Pancreas (tissue), 10 donors: ENCODE data around the gene C16orf46. TPM values are rescaled to one million over a fixed set of nuclear protein-coding genes. Genes with fewer than 3 reads are reported as not detected.

Source experiments
- ATAC-seq, 4 donors: fragments of 200-7000 bp; cut with Tn5 transposase; one replicate each; pipeline versions ENCODE4 v1.8.0 to v1.9.1; 2020; ENCODE audit warnings: mild to moderate bottlenecking in 4 of 4, moderate library complexity in 4 of 4
- DNase-seq, 6 donors: peaks; one replicate each; pipeline ENCODE4 v3.0.0-alpha.2; 2020
- FAIRE-seq: peaks from 2 replicates; lab custom pipeline; 2012; peaks lifted over from hg19 to GRCh38; lab: Jason Lieb, UNC
- H3K27ac ChIP-seq, 4 donors: fragments of 200-600 bp; sonication (generic); 1 replicate in 3 of 4; 2 replicates in 1 of 4; pipeline versions ENCODE4 v1.5.0 to v1.8.0; 2020
- H3K27me3 ChIP-seq, 4 donors: fragments of 200-600 bp; one replicate each; pipeline ENCODE4 v1.8.0; 2021
- H3K36me3 ChIP-seq, 3 donors: fragments of 200-600 bp; sonication (generic) in 1 of 3; one replicate each; pipeline versions ENCODE4 v1.5.0 to v1.8.0; 2020 to 2021
- H3K4me1 ChIP-seq, 3 donors: fragments of 200-600 bp; one replicate each; pipeline ENCODE4 v1.8.0; 2021
- H3K4me3 ChIP-seq, 4 donors: fragments of 200-600 bp; sonication (generic) in 2 of 4; one replicate each; pipeline versions ENCODE4 v1.5.0 to v1.8.0; 2020 to 2021
- H3K9me3 ChIP-seq, 4 donors: fragments of 200-600 bp; one replicate each; pipeline ENCODE4 v1.8.0; 2021
- CTCF ChIP-seq, 4 donors: fragments of 200-600 bp; sonication (generic) in 3 of 4; IDR thresholded peaks; one replicate each; pipeline versions ENCODE4 v1.5.0 to v1.8.0; 2021; ENCODE audit warnings: antibody characterized with exemption in 4 of 4
- WGBS, 2 donors: extraction: QIAGEN DNeasy Blood & Tissue Kit; methylation state at CpG; one replicate each; pipeline ENCODE4 v1.1.7; 2013; 5-methylcytosine and 5-hydroxymethylcytosine counted together
- intact Hi-C, 3 donors: fragments of 100-400 bp; cut with DNase I; formaldehyde crosslinking; loops; one replicate each; pipeline versions ENCODE4 v1.11.1 to v1.14.2; 2022
- polyA plus RNA-seq, 2 donors: library from polyadenylated mRNA; stranded (reverse); fragments of 200-250 nt; gene quantifications; one replicate each; pipeline ENCODE4 v1.2.3, GENCODE V29; 2013
- total RNA-seq, 6 donors: library from RNA; stranded (reverse); fragmentation: NEBNext Ultra II Directional in 4 of 6; extraction: Animal tissue kit (Norgen Biotek cat#: 25700) in 4 of 6; gene quantifications; one replicate each; pipeline versions ENCODE4 v1.2.1 to v1.2.4, GENCODE V29; 2021 to 2023
- donor health status: healthy with polysubstance abuse.
- donor health status: DM: no; HTN: no; CAD: no; lungs with moderate emphysema.
- donor health status: DM: no; HTN: no; CAD: no.
- donor health status: control.
- donor health status: control.
- donor health status: Bipolar disorder and iron deficiency.
- donor health status: DM: yes; HTN: yes; CAD: no.
- donor health status: DM: no; HTN: no; CAD: no.
- donor health status: DM: no; HTN: no; CAD: no.
- donor health status: DM: yes; HTN: yes; CAD: no.

Gene C16orf46
- total and polyA plus RNA-seq, 8 donors, result 0.08 to 1.4 (median 0.79) TPM; not detected in 1

DNA sequence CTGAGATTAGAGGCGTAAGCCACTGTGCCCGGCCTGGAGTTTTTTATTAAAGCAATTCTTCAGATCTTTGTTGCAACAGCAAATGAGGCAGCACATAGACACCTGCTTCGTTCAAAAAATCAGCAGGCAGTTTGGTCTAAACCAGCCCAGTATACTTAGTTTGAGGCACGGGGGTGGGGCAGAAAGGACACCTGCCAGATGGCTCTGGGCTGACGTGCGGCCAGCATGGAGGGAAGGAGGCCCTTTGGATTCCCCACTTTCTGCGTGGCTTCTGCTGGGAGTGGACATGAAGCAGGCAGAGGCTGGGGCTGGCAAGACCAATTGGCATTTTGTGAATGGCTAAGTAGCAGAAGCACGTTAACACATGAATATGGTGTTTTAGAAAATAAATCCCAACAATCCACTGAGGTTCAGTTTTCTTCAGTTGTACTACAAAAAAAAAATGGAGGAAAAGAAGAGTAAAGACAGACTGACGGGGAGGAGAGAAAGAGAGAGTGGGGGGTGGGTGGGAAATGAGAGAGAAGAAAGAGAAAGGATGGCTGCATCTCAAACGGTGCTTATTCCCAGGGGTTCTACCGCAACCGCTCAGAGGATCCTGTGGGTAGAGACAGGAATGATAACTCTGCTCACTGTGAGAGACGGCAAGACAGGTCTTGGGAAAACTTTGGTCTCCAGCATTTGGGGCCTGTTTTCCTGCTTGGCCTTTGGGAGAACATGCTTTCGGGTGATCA is 16.3 kb downstream of the C16orf46 start:
- H3K9me3 ChIP-seq, result no peaks in the 10 kb centered on the region
- FAIRE-seq (no peak), ATAC-seq (no peak), DNase-seq (no peak)
- no peak overlapping the region for H3K4me3 ChIP-seq
- intact Hi-C loops, result no loop called here
- no peaks in the 10 kb centered on the region for H3K27me3 ChIP-seq
- no peak overlapping the region for H3K27ac ChIP-seq
- no peak for TF ChIP-seq CTCF (IDR thresholded peaks at IDR 0.05)
- 83 to 85% methylated on average over 14 of the region's 14 CpGs for WGBS, 2 donors
- no peaks in the 10 kb centered on the region for H3K4me1 ChIP-seq
- H3K36me3 ChIP-seq, result no peaks in the 10 kb centered on the region

GRCh38 chr16:81053761-81054160 is 23.3 kb downstream of the C16orf46 start:
- DNase-seq (no peak), FAIRE-seq (no peak), ATAC-seq (no peak)
- H3K27ac ChIP-seq, result no peak overlapping the region
- no peaks in the 10 kb centered on the region for H3K4me1 ChIP-seq
- TF ChIP-seq CTCF (IDR thresholded peaks at IDR 0.05), result no peak
- H3K36me3 ChIP-seq, result no peaks in the 10 kb centered on the region
- no peaks in the 10 kb centered on the region for H3K27me3 ChIP-seq
- H3K4me3 ChIP-seq, result no peak overlapping the region
- intact Hi-C loops, result no loop called here
- no peaks in the 10 kb centered on the region for H3K9me3 ChIP-seq
- WGBS, 2 donors, result 71 to 74% methylated on average over 11 of the region's 11 CpGs

GRCh38 chr16:81042821-81043220 is 34.2 kb downstream of the C16orf46 start:
- DNase-seq (no peak), ATAC-seq (no peak), FAIRE-seq (no peak)
- no peak overlapping the region for H3K4me3 ChIP-seq
- no peak for TF ChIP-seq CTCF (IDR thresholded peaks at IDR 0.05)
- no peaks in the 10 kb centered on the region for H3K27me3 ChIP-seq
- peaks cover 3 to 34% (median 6%) of the 10 kb centered on the region in 3 donors for H3K36me3 ChIP-seq
- peaks cover 0 to 4% (median 3%) of the 10 kb centered on the region in 3 donors for H3K4me1 ChIP-seq
- intact Hi-C loops, result no loop called here
- H3K9me3 ChIP-seq, result no peaks in the 10 kb centered on the region
- WGBS, 2 donors, result 96 to 98% methylated on average over 2 of the region's 2 CpGs
- no peak overlapping the region for H3K27ac ChIP-seq

DNA sequence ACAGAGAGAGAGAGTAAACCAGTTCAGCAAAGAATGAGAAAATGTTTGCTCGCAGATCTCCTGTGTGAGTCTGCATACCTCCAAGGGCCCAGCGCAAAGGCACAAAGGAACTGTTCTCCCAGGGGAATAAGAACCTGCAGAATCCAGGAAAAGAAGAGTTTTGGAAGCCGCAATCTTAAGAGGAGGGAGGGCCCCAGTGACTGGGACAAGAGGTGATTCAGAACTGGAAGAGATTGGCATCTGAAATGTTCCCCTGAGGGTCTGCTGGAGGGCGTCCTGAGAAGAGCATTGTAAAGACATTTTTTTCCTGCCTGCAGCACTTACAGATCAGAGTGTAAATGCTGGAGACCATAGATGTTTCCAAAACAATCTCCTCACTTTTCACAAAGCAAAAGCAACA is 35.3 kb downstream of the C16orf46 start:
- intact Hi-C loops, result no loop called here
- no peak overlapping the region for H3K27ac ChIP-seq
- no peak for TF ChIP-seq CTCF (IDR thresholded peaks at IDR 0.05)

GRCh38 chr16:81040842-81041241 is 36.2 kb downstream of the C16orf46 start:
- peaks cover 0 to 8% (median 4%) of the 10 kb centered on the region in 3 donors for H3K4me1 ChIP-seq
- intact Hi-C loops, result no loop called here
- H3K27ac ChIP-seq, result no peak overlapping the region
- H3K27me3 ChIP-seq, result no peaks in the 10 kb centered on the region
- 79 to 82% methylated on average over 5 of the region's 5 CpGs for WGBS, 2 donors
- FAIRE-seq (no peak), ATAC-seq (no peak), DNase-seq (no peak)
- H3K9me3 ChIP-seq, result no peaks in the 10 kb centered on the region
- no peak overlapping the region for H3K4me3 ChIP-seq
- H3K36me3 ChIP-seq, result peaks cover 3 to 34% (median 6%) of the 10 kb centered on the region in 3 donors
- TF ChIP-seq CTCF (IDR thresholded peaks at IDR 0.05), result no peak

More for the DNA sequence above, 35.3 kb downstream of the C16orf46 start:
- no peaks in the 10 kb centered on the region for H3K27me3 ChIP-seq
- DNase-seq, result no peak
- 91 to 96% methylated on average over 4 of the region's 4 CpGs for WGBS, 2 donors
- peaks cover 3 to 34% (median 6%) of the 10 kb centered on the region in 3 donors for H3K36me3 ChIP-seq
- no peak for ATAC-seq
- H3K4me1 ChIP-seq, result peaks cover 0 to 8% (median 4%) of the 10 kb centered on the region in 3 donors
- FAIRE-seq, result no peak
- H3K9me3 ChIP-seq, result no peaks in the 10 kb centered on the region
- no peak overlapping the region for H3K4me3 ChIP-seq
